ENCODE measurements around the gene SMARCE1.

SMARCE1 gene

DNA sequence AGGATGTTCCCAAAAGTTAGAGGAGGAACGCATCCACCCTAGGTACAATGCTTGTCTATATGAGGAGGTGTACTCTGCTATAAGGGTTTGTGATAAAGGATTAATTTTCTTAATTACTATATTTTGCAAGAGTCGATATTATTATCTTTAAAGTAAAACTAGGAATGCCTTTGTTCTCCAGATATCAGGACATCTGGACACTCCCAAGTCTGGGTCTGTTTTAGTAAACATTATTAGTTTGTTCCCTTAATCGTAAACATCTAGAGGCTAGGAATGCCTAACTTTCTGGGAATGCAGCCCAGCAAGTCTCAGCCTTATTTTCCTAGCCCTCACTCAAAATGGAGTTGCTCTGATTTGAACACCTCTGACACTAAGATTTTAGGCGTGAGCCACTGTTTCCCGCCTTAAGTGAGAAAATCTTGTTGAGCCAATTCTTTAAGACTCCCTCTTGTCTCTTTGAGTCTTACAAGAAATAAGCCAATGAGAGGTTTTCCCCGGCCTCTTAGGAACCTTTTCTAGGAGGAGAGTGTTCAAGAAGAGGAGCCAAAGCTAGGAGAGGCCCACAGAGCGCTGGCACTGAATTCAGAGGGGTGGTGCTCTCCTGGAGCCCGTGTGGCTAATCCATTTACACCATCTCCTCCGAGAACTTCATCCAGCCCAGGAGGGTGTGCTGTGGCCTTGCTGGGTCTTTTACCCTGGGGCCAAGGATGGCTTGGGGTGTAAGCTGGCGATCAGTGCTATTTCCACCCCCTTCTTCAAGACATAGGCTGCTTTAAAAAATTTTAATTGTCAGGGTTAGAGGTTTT lies 40.9 kb downstream of the SMARCE1 start:
- TF ChIP-seq, protein P1, sequence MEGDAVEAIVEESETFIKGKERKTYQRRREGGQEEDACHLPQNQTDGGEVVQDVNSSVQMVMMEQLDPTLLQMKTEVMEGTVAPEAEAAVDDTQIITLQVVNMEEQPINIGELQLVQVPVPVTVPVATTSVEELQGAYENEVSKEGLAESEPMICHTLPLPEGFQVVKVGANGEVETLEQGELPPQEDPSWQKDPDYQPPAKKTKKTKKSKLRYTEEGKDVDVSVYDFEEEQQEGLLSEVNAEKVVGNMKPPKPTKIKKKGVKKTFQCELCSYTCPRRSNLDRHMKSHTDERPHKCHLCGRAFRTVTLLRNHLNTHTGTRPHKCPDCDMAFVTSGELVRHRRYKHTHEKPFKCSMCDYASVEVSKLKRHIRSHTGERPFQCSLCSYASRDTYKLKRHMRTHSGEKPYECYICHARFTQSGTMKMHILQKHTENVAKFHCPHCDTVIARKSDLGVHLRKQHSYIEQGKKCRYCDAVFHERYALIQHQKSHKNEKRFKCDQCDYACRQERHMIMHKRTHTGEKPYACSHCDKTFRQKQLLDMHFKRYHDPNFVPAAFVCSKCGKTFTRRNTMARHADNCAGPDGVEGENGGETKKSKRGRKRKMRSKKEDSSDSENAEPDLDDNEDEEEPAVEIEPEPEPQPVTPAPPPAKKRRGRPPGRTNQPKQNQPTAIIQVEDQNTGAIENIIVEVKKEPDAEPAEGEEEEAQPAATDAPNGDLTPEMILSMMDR (IDR thresholded peaks at IDR 0.05; ENCODE audit: borderline replicate concordance, extremely low read depth, low read length, poor library complexity, severe bottlenecking): no peak
- no peak for TF ChIP-seq EZH2 (IDR thresholded peaks at IDR 0.05; ENCODE audit: borderline replicate concordance, low read depth, low read length, severe bottlenecking)
- Histone ChIP-seq H3K9me3 (ENCODE audit: insufficient read depth, low read length, severe bottlenecking) (no peaks in the 10 kb centered on the region), H3K36me3 (ENCODE audit: insufficient read depth, low read length) (no peaks in the 10 kb centered on the region), H3K4me2 (ENCODE audit: insufficient read depth, low read length) (no peak overlapping the region), H3K27ac (ENCODE audit: low read length) (no peak overlapping the region), H3K4me3 (ENCODE audit: low read depth in 1 of 2, low read length in 2 of 2) (no peak overlapping the region), H3K79me2 (ENCODE audit: insufficient read depth, low read length) (no peaks in the 10 kb centered on the region), H2AFZ (ENCODE audit: low read depth, low read length) (no peak overlapping the region), H4K20me1 (ENCODE audit: insufficient read depth, low read length) (no peaks in the 10 kb centered on the region), H3K4me1 (ENCODE audit: insufficient read depth, low read length) (no peaks in the 10 kb centered on the region), H3K9ac (ENCODE audit: low read depth, low read length) (no peak overlapping the region), H3K27me3 (ENCODE audit: insufficient read depth, low read length, poor library complexity) (no peaks in the 10 kb centered on the region)
- DNase-seq: no peak
- ATAC-seq (ENCODE audit: insufficient read depth, low read depth): no peak

- no peak overlapping the region for H3K27ac ChIP-seq (ENCODE audit: low read length)
- no peaks in the 10 kb centered on the region for H3K36me3 ChIP-seq (ENCODE audit: insufficient read depth, low read length)
- H3K79me2 ChIP-seq (ENCODE audit: insufficient read depth, low read length): no peaks in the 10 kb centered on the region
- no peak overlapping the region for H3K9ac ChIP-seq (ENCODE audit: low read depth, low read length)
- H3K9me3 ChIP-seq (ENCODE audit: insufficient read depth, low read length, severe bottlenecking): no peaks in the 10 kb centered on the region
- no peaks in the 10 kb centered on the region for H4K20me1 ChIP-seq (ENCODE audit: insufficient read depth, low read length)
- TF ChIP-seq, protein P1 (IDR thresholded peaks at IDR 0.05; ENCODE audit: borderline replicate concordance, extremely low read depth, low read length, poor library complexity, severe bottlenecking): no peak
- no peak for TF ChIP-seq EZH2 (IDR thresholded peaks at IDR 0.05; ENCODE audit: borderline replicate concordance, low read depth, low read length, severe bottlenecking)
- H3K4me1 ChIP-seq (ENCODE audit: insufficient read depth, low read length): no peaks in the 10 kb centered on the region
- no peak overlapping the region for H3K4me2 ChIP-seq (ENCODE audit: insufficient read depth, low read length)
- H2AFZ ChIP-seq (ENCODE audit: low read depth, low read length): no peak overlapping the region
- ATAC-seq (ENCODE audit: insufficient read depth, low read depth) (no peak), DNase-seq (no peak)
- H3K27me3 ChIP-seq (ENCODE audit: insufficient read depth, low read length, poor library complexity): no peaks in the 10 kb centered on the region
- H3K4me3 ChIP-seq (ENCODE audit: low read depth in 1 of 2, low read length in 2 of 2): no peak overlapping the region
These were observed 42.3 kb downstream of the SMARCE1 start for GRCh38 chr17:40605306-40605705.

DNA sequence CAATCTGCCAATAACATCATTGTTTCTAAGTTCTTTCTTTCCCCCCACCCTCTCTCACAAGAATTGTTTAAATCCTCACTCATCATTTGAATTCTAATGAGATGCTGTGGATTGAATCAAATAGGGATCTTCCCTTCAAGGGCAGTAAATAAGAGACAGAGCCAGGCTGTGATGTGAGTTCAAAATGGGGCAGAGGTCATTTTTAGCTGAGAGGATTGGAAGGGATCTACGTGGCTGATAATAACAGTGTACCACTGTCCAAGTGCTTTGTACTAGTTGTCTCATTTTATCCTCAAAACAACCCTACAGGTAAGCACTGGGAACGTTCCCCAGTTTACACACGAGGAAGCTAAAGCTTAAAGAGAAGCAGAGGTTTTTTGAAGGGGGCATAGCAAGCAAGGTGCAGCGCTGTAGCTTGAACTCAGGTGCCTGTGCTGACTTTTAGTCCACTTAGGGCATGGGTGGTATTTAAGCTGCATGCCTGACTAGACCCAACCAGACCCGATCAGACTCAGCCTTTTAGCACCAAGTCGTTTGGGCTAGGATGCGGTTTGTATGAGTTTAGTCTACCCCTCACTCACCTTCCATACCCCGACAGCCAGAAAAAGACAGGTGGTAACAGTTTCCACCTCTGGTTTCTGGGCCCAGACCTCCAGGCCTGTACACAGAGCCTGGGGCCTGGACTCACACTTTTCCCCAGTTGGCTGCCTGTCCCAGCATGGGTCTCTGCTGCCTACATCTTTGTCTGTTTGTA lies 43.1 kb downstream of the SMARCE1 start:
- no peak overlapping the region for H2AFZ ChIP-seq (ENCODE audit: low read depth, low read length)
- DNase-seq (no peak), ATAC-seq (ENCODE audit: insufficient read depth, low read depth) (no peak)
- no peak overlapping the region for H3K4me2 ChIP-seq (ENCODE audit: insufficient read depth, low read length)
- no peaks in the 10 kb centered on the region for H3K27me3 ChIP-seq (ENCODE audit: insufficient read depth, low read length, poor library complexity)
- H3K27ac ChIP-seq (ENCODE audit: low read length): no peak overlapping the region
- no peaks in the 10 kb centered on the region for H3K36me3 ChIP-seq (ENCODE audit: insufficient read depth, low read length)
- H3K4me3 ChIP-seq (ENCODE audit: low read depth in 1 of 2, low read length in 2 of 2): no peak overlapping the region
- no peaks in the 10 kb centered on the region for H3K4me1 ChIP-seq (ENCODE audit: insufficient read depth, low read length)
- no peak overlapping the region for H3K9ac ChIP-seq (ENCODE audit: low read depth, low read length)
- H3K9me3 ChIP-seq (ENCODE audit: insufficient read depth, low read length, severe bottlenecking): no peaks in the 10 kb centered on the region
- TF ChIP-seq EZH2 (IDR thresholded peaks at IDR 0.05; ENCODE audit: borderline replicate concordance, low read depth, low read length, severe bottlenecking): no peak
- H4K20me1 ChIP-seq (ENCODE audit: insufficient read depth, low read length): no peaks in the 10 kb centered on the region
- no peaks in the 10 kb centered on the region for H3K79me2 ChIP-seq (ENCODE audit: insufficient read depth, low read length)
